DMS114 treated with DMSO at 0.1 percent for 48 hours (cell line): Measurements from ENCODE around the gene RPS2.
"Not testable (repeated sequence)": the region's sequence is repeated elsewhere in the genome, so short reads cannot be mapped to it uniquely, and the experiment has no call there.

Experiments used
- DNase-seq: peaks from one replicate; lab custom pipeline; 2025; ENCODE audit not compliant: unreplicated experiment; lab: John Stamatoyannopoulos, UW

The RPS2 gene

GRCh38 chr16:1942810-1943726, 21.6 kb downstream of the RPS2 start, which contains the start of gene MSRB1:
TSS of gene MSRB1 (minus strand) at chr16:1943199. CDS start at chr16:1943156, 43 bp downstream.
- DNase-seq: peak; percentile 96

DNA sequence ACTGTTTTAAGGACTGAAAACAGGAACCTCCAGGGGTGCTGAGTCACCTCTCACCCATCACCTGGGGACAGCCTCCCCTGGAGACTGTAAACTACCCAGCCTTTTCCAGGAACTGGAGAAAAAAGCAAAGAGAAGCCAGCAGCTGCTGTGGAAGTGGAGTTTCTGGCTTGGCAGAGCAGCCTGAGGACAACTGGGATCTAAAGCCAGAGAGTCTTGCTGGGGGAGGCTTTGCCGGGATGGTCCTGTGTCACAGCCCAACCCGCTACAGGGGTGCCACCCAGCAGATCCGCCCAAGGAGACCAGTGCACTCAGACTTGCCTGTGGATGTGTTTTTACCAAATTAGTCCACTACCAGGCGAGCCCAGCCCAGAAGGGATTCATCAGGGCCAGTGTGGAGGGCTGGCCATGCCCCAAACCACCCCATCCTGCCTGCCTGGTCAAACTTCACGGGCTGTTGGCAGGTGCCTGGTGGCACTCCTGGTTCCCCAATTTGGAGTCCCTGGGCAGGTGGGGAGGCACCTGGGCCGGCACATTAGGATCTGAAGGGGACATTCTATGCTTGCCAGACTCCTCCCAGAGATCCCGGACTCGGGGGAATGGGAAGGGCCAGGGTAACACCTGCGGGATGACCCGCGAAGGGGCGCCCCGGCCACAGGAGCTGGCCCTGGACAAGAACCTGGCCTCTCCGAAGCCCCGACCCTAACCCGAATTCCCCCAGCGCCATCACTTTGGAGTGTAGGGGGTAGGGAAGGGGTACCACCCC, 22.4 kb downstream of the RPS2 start:
- no peak for DNase-seq

DNA sequence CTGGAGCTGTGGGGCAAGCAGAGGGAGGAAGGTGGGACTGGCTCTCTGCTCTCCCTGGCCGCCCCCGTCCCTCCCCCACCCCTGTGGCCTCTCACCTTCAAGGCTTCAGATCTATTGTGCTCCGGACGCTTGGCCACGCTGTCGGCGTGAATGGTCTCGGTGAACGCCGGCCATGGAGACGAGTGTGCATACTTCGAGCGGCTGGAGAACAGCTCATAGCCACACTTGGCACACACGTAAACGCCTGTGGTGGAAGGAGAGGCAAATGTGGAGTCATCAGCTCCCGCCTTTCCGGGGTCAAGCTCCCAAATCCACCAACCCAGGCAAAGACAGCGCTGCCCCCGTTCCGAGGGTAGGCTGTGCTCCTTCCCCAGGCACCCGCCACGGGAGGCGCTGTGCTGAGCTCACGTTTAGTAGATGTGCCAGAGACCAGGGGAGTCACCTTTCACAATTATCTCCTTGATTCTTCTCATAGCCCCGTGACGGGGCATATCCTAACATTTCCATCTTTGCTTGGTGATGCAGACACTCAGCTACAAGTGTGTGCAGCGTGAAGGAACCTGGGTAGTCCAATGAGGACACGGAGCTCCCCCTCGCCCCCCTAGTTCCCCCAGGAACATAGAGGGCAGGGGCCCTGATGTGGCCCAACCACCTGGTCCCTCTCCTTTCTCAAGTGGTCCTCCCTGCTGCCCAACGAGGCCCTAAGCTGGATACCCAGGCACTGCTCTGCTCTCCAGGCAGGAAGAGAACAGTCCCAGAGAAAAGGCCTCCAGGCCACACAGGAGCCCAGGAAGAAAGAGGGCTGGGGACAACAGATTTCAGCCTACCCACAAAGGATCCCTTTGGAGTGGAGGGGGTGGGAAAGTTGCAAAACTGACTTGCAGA, 23.2 kb downstream of the RPS2 start:
- DNase-seq: no peak

GRCh38 chr16:1940273-1941161, 24.1 kb downstream of the RPS2 start:
- DNase-seq: no peak

DNA sequence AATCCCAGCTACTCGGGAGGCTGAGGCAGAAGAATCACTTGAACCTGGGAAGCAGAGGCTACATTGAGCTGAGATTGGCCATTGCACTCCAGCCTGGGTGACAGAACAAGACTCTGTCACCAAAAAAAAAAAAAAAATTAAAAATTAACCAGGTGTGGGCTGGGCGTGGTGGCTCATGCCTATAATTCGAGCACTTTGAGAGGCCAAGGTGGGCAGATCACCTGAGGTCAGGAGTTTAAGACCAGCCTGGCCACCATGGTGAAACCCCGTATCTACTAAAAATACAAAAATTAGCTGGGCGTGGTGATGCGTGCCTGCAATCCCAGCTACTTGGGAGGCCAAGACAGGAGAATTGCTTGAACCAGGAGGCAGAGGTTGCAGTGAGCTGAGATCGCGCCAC, 24.8 kb downstream of the RPS2 start:
- not testable (repeated sequence) for DNase-seq

- DNase-seq: no peak
These were observed 25.7 kb downstream of the RPS2 start for GRCh38 chr16:1938910-1939309.

GRCh38 chr16:1938316-1938715, 26.3 kb downstream of the RPS2 start:
- DNase-seq: no peak

DNA sequence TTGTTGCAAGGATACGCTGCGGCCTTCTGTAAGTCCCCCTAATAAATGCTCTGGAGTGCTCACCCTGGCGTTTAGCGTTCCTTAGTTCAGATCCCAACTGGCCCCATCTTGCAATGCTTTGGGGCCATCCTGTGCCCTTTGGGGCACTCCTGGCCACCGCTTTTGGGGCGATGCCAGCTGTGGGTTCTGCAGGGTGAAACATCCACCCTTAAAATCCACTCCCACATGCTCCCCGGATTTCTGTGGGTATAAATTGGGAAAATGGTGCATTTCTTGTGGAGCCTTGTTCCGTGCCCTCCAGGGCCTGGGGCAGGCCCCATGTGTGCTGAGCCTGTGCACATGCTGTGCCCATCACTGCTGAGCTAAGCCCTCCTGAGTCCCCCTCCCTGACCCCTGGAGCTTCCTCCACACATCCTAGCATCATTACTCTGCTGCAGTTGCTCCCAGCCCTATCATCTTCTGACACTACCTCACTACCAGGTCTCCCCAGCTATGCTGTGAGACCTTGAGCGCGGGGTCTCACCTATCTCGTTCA, 27.6 kb downstream of the RPS2 start:
- DNase-seq: no peak

DNA sequence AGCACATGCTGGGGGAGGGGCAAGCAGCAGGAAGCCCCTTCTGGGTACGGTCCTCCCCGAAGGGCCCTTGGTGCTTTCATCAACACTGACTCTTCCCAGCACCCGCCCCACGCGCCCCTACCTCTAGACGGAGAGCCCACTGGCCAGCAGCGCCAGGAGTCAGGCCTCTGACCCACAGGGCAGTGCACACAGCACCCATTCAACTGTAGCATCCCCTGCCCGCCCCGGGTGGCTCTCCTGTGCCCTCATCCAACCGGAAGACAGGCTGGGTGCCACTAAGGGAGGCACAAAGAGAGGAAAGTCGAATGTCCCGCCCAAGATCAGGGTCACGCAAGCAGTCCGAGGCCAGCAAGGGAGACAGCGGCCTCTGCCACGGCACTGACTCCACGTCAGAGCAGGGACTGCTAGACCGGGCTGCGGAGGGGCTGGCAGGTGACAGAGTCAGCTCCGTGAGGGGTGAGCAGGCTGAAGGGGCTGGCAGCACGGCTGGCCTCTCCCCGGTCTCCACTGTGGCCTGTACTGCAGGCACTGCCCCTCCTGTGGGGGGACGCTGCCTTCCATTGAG, 31.4 kb downstream of the RPS2 start:
- no peak for DNase-seq

DNA sequence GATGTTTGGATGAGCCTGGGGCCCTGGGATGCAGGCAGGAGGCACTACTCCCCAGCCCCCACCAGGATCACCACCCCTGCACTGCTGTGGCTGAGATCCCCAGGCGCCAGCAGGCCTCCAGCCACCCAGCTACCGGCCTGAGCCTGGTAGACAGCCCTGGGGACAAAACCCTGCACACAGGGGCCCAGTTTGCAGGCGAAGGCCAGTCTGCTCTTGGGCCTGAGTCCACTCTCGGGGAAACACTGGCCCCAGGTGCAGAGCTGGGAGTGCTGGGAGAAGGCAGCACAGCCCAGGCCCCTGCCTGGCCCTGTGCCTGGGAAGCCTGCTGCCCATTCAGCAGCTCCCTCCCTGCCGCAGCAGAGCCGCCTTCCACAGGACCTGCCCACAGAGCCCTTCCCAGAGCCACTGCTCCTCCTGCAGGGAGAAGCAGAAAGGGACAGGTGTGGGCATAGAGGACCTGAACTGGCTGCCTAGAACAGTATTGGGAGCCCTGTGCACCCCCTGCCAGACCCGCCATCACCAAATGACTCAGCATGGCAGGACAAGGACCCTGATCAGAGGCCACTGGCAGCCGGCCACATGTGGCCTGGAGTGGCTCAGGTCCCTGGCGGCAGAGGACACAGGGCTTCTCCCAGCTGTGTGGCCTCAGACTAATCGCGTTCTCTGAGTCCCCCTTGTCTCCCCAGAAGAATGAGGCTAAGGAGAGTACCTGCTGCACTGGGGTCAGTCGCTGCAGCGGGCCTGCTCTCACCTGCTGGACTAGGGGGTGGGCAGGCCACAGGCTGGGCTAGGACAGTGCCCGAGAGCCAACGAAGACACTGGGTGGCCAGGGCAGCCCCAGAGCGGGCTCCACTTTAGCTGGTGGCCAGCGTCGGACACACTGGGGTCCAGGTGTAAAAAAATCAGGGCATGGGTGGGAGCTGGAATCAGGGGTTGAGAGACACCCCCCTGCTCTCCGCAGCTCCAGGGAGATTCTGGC, 32.3 kb downstream of the RPS2 start:
- no peak for DNase-seq

DNA sequence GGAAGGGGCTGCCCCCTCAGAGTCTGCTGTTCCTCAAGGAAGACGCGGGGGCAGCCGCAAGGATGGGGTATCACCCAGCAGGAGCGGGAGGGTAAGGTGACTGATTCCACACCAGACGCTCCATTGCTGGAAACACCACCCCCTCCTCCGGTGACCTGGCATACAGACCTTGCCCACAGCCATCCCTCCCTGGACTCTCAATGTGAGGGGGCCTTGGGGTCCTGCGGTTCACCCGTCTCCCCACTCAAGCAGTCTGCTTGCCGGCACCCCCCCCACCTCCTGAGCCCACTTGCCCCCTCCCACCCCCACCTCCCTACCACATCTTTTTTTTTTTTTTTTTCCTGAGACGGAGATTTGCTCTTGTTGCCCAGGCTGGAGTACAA, 34.3 kb downstream of the RPS2 start:
- no peak for DNase-seq

DNA sequence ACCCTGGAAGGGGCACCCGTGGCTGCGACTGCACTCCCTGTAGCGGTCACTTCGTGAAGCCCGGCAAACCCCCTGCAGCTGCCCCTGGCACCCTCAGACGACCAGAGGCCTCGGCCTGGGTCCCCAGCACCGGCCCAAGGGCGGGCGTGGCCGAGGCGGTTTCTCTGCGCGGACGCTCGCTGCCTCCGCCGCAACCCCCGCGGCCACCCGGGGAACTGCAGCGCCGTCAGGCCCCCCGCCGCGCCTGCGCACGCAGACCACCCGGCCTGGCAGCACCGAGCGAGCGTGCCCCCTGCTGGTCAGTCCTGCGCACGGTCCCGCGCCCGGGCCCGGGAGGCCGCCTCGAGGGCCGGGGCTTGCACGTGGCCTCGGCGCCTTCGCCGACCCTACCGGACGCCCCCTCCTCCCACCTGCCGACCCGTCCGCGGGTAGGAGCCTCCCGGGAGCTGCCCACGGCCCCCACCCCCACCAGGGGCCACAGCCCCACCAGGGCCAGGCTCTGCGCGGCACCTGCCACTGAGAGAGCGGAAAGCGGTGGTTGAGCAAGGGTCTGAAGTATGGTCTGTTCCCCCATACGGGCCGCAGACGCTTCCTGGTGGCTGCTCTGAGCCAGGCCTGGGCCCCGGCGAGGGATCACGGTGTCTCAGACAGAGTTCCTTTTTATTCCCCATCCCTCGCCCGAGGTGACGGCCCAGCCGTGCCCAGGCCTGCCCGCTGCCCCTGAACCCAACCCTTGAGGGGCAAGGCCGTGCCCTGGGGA, 34.9 kb downstream of the RPS2 start:
- peak; percentile 42 for DNase-seq

GRCh38 chr16:1929105-1929504, 35.5 kb downstream of the RPS2 start:
- DNase-seq: peak; percentile 15

GRCh38 chr16:1926271-1926670, 38.4 kb downstream of the RPS2 start:
- DNase-seq: no peak

DNA sequence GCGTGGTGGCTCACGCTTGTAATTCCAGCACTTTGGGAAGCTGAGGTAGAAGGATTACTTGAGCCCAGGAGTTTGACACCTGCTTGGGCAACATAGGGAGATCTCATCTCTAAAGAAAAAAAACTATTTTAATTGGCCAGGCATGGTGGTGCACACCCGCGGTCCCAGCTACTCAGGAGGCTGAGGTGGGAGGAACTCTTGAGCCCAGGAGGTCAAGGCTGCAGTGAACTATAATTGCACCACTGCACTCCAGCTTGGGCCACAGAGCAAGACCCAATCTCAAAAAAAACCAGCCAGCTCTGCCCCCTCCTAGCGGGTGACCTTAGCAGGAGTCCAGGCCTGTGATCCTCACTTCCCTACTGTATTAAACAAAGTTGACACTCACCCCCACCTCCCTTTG, 40.5 kb downstream of the RPS2 start:
- DNase-seq: no peak

GRCh38 chr16:1923299-1924034, 41.2 kb downstream of the RPS2 start:
- DNase-seq: no peak

- DNase-seq: no peak
These were observed 42.3 kb downstream of the RPS2 start for GRCh38 chr16:1922357-1922756.
